B cell (primary cell): ENCODE results near the gene MUC6.

Experiments
- EZH2 ChIP-seq: IDR thresholded peaks from 2 replicates; pipeline ENCODE4 v1.6.1; 2012; ENCODE audit warnings: borderline replicate concordance, low read depth, mild to moderate bottlenecking, moderate library complexity, low read length; ENCODE audit not compliant: insufficient read depth, poor library complexity, severe bottlenecking
- TF ChIP-seq, protein P1 (sequence below): fragments of 200-600 bp; IDR thresholded peaks from one replicate; pipeline ENCODE4 v1.8.0; 2022; ENCODE audit warnings: antibody characterized with exemption, mild to moderate bottlenecking

DNA sequence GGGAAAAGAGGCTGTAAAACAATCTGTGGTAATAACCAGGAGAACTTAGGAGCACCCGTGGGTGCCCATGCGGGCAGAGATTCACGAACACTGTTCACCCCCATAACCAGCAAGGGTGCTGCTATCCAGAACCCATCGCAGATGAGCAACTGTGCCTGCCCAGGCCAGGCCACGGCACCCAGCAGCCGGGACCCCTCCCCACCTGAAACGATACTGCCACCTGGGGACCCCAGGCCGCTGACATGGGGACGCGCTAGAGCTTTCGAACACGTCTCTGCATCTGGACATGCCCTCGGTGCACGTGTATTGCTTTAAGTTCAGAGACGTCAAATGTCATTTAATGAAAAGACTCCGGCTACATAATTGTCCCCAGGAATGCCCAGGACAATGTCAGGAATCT, 23.9 kb upstream of the MUC6 start:
- TF ChIP-seq, protein P1, sequence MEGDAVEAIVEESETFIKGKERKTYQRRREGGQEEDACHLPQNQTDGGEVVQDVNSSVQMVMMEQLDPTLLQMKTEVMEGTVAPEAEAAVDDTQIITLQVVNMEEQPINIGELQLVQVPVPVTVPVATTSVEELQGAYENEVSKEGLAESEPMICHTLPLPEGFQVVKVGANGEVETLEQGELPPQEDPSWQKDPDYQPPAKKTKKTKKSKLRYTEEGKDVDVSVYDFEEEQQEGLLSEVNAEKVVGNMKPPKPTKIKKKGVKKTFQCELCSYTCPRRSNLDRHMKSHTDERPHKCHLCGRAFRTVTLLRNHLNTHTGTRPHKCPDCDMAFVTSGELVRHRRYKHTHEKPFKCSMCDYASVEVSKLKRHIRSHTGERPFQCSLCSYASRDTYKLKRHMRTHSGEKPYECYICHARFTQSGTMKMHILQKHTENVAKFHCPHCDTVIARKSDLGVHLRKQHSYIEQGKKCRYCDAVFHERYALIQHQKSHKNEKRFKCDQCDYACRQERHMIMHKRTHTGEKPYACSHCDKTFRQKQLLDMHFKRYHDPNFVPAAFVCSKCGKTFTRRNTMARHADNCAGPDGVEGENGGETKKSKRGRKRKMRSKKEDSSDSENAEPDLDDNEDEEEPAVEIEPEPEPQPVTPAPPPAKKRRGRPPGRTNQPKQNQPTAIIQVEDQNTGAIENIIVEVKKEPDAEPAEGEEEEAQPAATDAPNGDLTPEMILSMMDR = no peak
- TF ChIP-seq EZH2 = no peak
